ENCODE data around the gene MGST2.

Gene MGST2

DNA sequence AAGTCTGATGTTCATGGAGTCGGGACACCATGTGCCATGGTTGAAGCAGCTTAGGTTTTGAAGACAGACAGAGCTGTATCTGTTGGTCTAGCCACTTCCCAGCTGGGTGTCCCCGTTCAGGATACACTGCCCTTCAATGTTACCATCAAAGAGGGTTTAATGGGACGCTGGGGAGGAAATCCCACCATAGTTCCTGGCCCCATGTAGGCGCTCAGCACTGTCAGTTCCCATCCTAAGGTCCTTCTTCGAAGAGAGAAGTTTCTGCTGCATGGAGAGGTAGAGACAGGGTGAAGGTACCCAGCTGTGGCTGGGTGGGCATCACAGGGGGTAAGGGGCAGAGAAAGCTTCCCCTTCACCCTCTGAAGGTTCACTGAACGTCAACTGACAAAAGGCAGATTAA, 3.7 kb downstream of the MGST2 start:
- Histone ChIP-seq H3K4me2 (ENCODE audit: low read length) (no peak overlapping the region), H3K79me2 (ENCODE audit: control insufficient read depth, low read length) (peaks cover 10% of the 10 kb centered on the region; the same call in 1 of the 2 replicates), H4K20me1 (ENCODE audit: control insufficient read depth, insufficient read depth, low read depth, low read length) (no peaks in the 10 kb centered on the region), H3K4me1 (ENCODE audit: control insufficient read depth, low read length) (peaks cover 25% of the 10 kb centered on the region), H3F3A (ENCODE audit: control insufficient read depth, insufficient read depth) (no peaks in the 10 kb centered on the region), H3K9me3 (ENCODE audit: control insufficient read depth, insufficient read depth, low read length) (no peaks in the 10 kb centered on the region), H3K36me3 (ENCODE audit: control insufficient read depth, low read length) (no peaks in the 10 kb centered on the region), H3K9me2 (replicated peaks; ENCODE audit: control insufficient read depth, low read length) (no peaks in the 10 kb centered on the region), H3K4me3 (ENCODE audit: low read length) (no peak overlapping the region), H3K27ac (ENCODE audit: low read depth, low read length) (no peak overlapping the region), H3K27me3 (ENCODE audit: control insufficient read depth, low read length) (no peaks in the 10 kb centered on the region)
- TF ChIP-seq, protein P1, sequence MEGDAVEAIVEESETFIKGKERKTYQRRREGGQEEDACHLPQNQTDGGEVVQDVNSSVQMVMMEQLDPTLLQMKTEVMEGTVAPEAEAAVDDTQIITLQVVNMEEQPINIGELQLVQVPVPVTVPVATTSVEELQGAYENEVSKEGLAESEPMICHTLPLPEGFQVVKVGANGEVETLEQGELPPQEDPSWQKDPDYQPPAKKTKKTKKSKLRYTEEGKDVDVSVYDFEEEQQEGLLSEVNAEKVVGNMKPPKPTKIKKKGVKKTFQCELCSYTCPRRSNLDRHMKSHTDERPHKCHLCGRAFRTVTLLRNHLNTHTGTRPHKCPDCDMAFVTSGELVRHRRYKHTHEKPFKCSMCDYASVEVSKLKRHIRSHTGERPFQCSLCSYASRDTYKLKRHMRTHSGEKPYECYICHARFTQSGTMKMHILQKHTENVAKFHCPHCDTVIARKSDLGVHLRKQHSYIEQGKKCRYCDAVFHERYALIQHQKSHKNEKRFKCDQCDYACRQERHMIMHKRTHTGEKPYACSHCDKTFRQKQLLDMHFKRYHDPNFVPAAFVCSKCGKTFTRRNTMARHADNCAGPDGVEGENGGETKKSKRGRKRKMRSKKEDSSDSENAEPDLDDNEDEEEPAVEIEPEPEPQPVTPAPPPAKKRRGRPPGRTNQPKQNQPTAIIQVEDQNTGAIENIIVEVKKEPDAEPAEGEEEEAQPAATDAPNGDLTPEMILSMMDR (IDR thresholded peaks at IDR 0.05; ENCODE audit: low read depth, low read length, poor library complexity, severe bottlenecking) = no peak
- no peak for TF ChIP-seq EZH2phosphoT487 (IDR thresholded peaks at IDR 0.05; ENCODE audit: borderline replicate concordance, low read length)

DNA sequence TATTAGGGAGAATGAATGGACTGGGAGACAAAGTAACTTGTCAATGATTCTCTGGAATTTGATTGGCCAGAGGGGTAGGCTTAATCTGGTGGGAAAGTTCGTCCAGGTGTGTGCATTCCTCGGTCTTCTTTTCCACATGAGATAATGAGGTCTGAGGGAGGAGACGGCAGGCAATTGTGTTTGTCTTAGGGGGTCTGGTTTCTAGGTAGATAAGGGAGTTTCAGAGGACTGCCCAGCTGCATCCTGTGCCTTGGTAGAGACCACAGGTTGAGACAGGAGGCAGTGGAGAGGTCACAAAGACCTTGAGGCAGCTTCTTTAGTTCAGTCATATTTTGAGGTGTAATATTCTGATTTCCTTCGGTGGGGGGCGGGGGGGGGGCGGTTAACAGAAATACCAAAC, 4.3 kb downstream of the MGST2 start:
- H3K9me3 ChIP-seq (ENCODE audit: control insufficient read depth, insufficient read depth, low read length) = no peaks in the 10 kb centered on the region
- no peaks in the 10 kb centered on the region for H3K9me2 ChIP-seq (replicated peaks; ENCODE audit: control insufficient read depth, low read length)
- H4K20me1 ChIP-seq (ENCODE audit: control insufficient read depth, insufficient read depth, low read depth, low read length) = no peaks in the 10 kb centered on the region
- H3F3A ChIP-seq (ENCODE audit: control insufficient read depth, insufficient read depth) = no peaks in the 10 kb centered on the region
- H3K27ac ChIP-seq (ENCODE audit: low read depth, low read length) = no peak overlapping the region
- TF ChIP-seq EZH2phosphoT487 (IDR thresholded peaks at IDR 0.05; ENCODE audit: borderline replicate concordance, low read length) = no peak
- TF ChIP-seq, protein P1 (IDR thresholded peaks at IDR 0.05; ENCODE audit: low read depth, low read length, poor library complexity, severe bottlenecking) = no peak
- no peaks in the 10 kb centered on the region for H3K36me3 ChIP-seq (ENCODE audit: control insufficient read depth, low read length)
- peaks cover 30% of the 10 kb centered on the region for H3K4me1 ChIP-seq (ENCODE audit: control insufficient read depth, low read length)
- H3K4me3 ChIP-seq (ENCODE audit: low read length) = no peak overlapping the region
- peaks cover 10% of the 10 kb centered on the region; the same call in 1 of the 2 replicates for H3K79me2 ChIP-seq (ENCODE audit: control insufficient read depth, low read length)
- no peaks in the 10 kb centered on the region for H3K27me3 ChIP-seq (ENCODE audit: control insufficient read depth, low read length)
- no peak overlapping the region for H3K4me2 ChIP-seq (ENCODE audit: low read length)

DNA sequence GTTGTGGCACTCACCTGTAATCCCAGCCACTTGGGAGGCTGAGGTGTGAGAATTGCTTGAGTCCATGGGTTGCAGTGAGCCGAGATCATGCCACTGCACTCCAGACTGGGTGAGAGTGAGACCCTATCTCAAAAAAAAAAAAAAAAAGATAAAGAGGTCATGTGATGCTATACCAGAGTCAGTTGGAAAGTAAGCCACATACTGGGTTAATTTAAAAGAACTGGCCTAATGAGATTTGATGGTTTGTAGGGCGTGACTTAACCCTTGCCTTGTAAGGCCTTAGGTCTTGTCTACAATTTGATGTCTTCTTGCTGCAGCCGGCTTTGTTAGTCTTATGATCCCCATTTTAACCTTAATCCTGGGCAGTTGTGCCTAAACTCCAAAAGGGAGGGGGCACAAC, 5.2 kb downstream of the MGST2 start:
- Histone ChIP-seq H4K20me1 (ENCODE audit: control insufficient read depth, insufficient read depth, low read depth, low read length) (no peaks in the 10 kb centered on the region), H3K4me1 (ENCODE audit: control insufficient read depth, low read length) (peaks cover 33% of the 10 kb centered on the region), H3K27ac (ENCODE audit: low read depth, low read length) (no peak overlapping the region), H3F3A (ENCODE audit: control insufficient read depth, insufficient read depth) (no peaks in the 10 kb centered on the region), H3K79me2 (ENCODE audit: control insufficient read depth, low read length) (peaks cover 10% of the 10 kb centered on the region; the same call in 1 of the 2 replicates), H3K9me3 (ENCODE audit: control insufficient read depth, insufficient read depth, low read length) (no peaks in the 10 kb centered on the region), H3K4me3 (ENCODE audit: low read length) (no peak overlapping the region), H3K4me2 (ENCODE audit: low read length) (no peak overlapping the region), H3K9me2 (replicated peaks; ENCODE audit: control insufficient read depth, low read length) (no peaks in the 10 kb centered on the region), H3K36me3 (ENCODE audit: control insufficient read depth, low read length) (no peaks in the 10 kb centered on the region), H3K27me3 (ENCODE audit: control insufficient read depth, low read length) (no peaks in the 10 kb centered on the region)
- TF ChIP-seq EZH2phosphoT487 (IDR thresholded peaks at IDR 0.05; ENCODE audit: borderline replicate concordance, low read length) = no peak
- TF ChIP-seq, protein P1 (IDR thresholded peaks at IDR 0.05; ENCODE audit: low read depth, low read length, poor library complexity, severe bottlenecking) = no peak

Measured in DOHH2 (cell line).